Fibroblast of skin of left biceps (primary cell): Measurements from ENCODE around the gene SYCE1L.
"Not testable (repeated sequence)": the region's sequence is repeated elsewhere in the genome, so short reads cannot be mapped to it uniquely, and the experiment has no call there.

Experiments
- DNase-seq, 2 experiments: peaks; one replicate each; pipeline ENCODE4 v3.0.0-alpha.2; 2013; ENCODE audit warnings: low read depth in 2 of 2

SYCE1L gene, protein sequence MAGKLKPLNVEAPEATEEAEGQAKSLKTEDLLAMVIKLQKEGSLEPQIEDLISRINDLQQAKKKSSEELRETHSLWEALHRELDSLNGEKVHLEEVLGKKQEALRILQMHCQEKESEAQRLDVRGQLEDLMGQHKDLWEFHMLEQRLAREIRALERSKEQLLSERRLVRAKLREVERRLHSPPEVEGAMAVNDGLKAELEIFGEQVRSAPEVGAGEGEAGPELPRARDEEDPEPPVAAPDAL

DNA sequence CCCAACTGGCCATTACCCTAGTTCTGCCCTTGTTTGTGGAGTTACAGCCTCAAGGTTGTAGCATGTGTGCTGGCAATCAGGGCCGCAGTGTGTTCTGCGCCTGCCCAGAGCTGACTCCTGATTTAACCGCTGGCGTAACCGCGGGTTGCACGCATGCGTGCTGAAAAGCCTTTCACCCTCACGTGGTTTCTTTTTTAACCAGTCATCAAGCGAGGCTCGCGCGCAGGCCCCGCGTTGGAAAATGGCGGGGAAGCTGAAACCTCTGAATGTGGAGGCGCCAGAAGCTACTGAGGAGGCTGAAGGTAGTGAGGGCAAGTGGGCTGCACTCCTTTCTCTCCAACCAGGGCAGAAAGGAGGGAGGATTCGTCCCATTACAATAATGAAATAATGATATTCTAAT is at the start of gene SYCE1L:
SYCE1L (plus strand) TSS at position 198 of the 400 bp plus-strand sequence; CDS start at position 242, 44 bp downstream.
- DNase-seq: no peak

GRCh38 chr16:77157346-77158058 is 41.7 kb upstream of the SYCE1L start:
- no peak for DNase-seq

GRCh38 chr16:77158293-77158692 is 40.9 kb upstream of the SYCE1L start:
- DNase-seq: no peak

GRCh38 chr16:77165006-77165405 is 34.2 kb upstream of the SYCE1L start:
- DNase-seq: no peak

DNA sequence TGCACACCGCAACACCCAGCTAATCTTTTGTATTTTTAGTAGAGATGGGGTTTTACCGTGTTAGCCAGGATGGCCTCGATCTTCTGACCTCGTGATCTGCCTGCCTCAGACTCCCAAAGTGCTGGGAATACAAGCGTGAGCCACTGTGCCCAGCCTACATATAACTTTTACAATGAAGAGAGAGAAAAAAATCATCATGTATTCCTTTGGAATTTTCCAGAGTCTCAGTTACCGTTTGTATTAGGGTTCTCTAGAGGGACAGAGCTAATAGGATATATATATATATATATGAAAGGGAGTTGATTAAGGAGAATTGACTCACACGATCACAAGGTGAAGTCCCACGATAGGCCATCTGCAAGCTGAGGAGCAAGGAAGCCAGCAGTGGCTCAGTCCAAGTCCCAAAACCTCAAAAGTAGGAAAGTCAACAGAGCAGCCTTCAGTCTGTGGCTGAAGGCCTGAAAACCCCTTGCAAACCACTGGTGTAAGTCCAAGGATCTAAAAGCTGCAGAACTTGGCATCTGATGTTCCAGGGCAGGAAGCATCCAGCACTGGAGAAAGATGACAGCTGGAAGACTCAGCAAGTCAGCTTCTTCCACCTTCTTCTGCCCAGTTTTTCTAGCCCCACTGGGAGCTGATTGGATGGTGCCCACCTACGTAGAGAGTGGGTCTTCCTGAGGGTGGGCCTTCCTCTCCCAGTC is 33.5 kb upstream of the SYCE1L start:
- not testable (repeated sequence) for DNase-seq

DNA sequence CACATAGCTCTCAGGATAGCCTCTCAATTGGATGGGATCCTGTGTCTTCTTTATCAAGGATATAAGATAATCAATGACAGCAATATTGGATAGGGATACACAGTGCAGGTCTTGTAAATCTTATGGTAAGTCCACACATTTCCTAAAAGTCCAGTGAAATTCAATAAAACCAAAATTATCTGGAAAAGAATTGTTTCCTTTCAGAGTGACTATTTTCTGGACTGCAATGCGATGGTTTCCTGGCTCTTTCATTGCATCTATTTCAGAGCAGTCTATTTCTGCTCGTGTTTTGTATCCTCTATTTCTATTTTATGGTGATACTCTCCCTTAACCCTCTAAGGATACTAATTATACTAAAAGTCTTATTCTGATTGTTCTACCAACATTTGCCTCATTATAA is 32.5 kb upstream of the SYCE1L start:
- no peak for DNase-seq

GRCh38 chr16:77168901-77169300 is 30.3 kb upstream of the SYCE1L start:
- DNase-seq: no peak

- no peak for DNase-seq
Observed at GRCh38 chr16:77169650-77170236, 29.5 kb upstream of the SYCE1L start.

- DNase-seq: no peak
Observed at GRCh38 chr16:77170805-77171204, 28.4 kb upstream of the SYCE1L start.

DNA sequence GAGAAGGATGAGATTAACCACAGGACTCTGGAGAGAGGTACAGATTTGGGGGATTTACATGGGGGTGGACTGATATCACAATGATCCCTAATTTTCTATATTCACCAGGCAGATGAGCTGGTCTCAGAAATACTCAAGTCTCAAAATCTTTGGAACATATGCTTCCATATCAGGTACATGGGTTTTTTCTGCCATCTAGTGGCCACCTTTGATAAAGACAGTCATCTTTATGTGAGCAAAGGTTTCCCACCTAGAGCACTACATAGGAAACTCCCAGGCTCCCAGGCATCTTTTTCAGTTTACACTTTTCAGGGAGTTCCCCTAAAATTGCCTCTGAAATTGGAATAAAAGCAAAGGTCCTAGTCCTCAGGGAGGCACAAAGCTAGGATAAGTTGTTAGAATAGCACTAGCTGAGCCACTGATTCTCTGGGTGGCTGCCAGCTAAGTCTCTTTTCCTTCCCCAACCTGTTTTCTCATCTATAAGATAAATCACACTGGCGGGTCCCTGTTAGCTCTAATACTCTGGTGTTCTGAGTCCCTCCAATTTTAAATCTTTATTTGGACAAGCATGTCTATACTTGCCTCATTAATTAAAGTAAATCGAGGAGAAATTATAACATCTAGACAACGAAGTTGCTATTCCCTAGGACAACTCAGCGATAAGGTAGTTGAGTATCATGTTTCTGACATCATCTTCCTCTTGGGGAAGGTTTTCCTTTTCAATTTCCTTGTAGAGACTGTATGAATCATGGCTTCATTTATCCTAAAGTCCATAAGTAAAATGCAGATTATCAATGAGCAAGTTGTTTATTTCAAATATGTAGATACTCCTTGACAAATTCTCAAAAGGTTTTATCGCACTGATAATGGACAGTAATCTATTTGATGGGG is 27.2 kb upstream of the SYCE1L start:
- peak in 1 of 2 experiments; percentile 16 for DNase-seq

GRCh38 chr16:77172951-77173350 is 26.3 kb upstream of the SYCE1L start:
- DNase-seq: no peak

DNA sequence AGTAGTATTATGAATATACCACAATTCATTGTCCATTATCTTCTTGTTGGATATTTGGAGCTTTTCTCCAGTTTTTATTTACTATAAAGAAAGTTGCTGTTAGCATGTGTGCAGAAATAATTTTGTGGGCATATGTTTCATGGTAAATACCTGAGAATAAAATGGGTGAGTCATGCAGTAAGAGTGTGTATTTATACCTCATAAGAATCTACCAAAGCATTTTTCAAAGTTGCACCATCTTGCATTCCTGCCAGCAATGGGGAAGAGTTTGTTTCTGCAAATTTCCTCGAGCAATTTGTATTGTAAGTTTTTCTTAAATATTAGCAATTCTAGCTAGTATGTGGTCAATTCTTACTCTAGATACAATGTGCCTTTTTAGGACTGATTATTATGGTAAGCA is 16.1 kb upstream of the SYCE1L start:
- peak in 1 of 2 experiments; percentile 2 for DNase-seq

- not testable (repeated sequence) for DNase-seq
Observed at GRCh38 chr16:77186298-77186697, 12.9 kb upstream of the SYCE1L start.

DNA sequence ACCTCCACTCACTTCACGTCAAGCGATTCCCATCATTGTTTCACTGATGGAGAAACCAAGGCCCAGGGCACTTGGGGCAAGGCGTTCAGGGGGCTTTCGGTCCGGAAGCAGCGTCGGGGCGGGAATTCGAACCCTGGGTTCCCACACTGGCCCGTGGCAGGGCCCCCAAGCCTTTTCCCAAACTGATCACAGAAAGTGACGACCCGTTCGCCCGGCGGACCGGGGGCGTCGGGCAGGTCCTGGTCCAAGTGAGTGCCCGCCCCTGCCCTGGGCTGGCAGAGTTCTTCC is 9.1 kb upstream of the SYCE1L start:
- DNase-seq: no peak

DNA sequence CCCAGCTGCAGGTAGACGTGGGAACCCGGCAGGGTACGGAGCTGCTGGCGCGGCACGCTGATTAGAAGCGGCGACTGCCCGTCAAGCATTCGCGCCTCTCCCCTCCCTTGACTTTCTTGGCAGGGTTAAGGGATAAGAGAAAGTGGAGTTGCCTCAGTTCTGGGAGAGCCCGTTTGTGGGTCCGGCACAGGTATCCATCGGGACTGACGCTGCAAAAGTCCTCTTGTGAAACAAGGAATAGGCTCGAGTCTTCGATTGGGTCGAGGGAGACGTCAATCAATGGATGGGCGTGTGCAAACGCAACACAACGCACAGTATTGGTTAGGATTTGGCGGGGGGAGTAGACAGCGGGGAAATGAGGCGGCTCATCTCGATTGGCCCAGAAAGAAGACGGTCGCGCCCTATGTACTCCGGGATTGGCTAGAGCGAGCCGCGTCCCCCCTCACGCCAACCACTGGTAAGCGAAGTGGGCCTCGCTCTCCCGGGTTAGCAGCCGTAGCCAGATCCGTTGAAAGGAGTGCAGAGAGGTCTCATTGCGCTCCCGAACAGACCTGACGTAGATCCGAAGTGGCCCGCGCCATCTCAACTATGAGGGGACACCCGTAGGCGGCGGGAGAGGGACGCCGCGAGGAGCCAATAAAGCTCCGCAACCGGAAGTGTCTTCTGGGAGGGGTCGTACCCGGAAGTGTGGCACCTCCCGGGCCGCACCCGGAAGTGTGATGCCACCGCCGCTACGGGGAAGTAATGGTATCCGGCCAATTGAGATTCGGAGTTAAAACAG is 8.5 kb upstream of the SYCE1L start, which contains the start of gene MON1B:
MON1B (plus strand) TSS at position 713 of the 781 bp plus-strand sequence. CDS start 296 bp downstream, outside the sequence.
- DNase-seq: peak; percentile 95 to 97

DNA sequence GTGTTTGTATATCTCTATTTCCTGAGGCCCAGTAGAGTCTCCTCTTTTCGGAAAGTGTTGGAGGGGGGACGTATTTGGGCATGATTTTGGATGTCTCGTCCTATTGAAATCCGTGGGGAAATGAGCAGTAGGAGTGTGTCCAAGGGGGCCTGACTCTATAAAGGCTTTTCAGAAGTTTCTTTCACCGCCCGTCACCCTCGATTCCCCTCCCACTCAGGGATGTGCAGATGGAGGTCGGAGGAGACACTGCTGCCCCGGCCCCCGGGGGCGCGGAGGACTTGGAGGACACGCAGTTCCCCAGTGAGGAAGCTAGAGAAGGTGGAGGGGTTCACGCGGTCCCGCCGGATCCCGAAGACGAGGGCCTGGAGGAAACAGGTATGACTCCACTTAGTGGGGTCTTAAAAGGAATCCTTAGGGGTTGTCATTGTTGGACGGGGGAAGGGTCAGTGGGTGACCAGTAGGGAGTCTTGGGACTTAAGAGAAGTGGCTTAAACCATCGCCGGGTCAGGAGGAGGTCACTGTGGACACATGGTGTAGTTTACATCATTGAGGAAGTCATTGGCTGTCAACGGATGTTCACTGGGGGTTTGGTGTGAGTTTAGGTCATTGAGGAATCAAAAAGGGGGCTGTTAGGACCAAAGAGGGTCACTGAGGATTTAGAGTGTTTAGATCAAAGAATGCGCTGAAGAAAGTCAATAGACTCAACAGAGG is 7.8 kb upstream of the SYCE1L start:
- DNase-seq: no peak

- no peak for DNase-seq
Observed at GRCh38 chr16:77193377-77193776, 5.8 kb upstream of the SYCE1L start.

GRCh38 chr16:77194295-77195231 is 4.6 kb upstream of the SYCE1L start:
- no peak for DNase-seq

DNA sequence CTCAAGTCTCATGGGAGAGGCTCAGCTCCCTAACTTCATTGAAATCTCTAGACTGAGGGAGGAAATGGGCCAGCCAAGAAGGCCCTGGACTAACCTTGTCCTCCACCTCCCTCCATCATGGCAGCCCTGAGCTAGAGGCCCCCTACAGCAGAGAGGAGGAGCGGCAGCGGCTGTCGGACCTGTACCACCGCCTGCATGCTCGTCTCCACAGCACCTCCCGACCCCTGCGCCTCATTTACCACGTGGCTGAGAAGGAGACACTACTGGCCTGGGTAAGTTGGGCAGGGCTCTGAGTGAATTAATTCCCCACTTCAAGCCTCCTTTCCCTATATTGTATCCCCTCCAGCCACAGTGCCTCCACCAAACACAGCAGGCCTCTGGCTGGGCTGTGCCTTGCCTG is 3.8 kb upstream of the SYCE1L start:
- DNase-seq: no peak
